Hematopoietic multipotent progenitor cell treated with erythropoietin and hydrocortisone succinate and interleukin-3 and kit ligand, for 4 days (in vitro differentiated cells): Measurements from ENCODE around the gene RGS7.
"Not testable (repeated sequence)": the region's sequence is repeated elsewhere in the genome, so short reads cannot be mapped to it uniquely, and the experiment has no call there.

Source experiments
- DNase-seq: peaks from one replicate; pipeline ENCODE4 v3.0.0-alpha.2; 2015

The RGS7 gene

GRCh38 chr1:241202401-241202800 lies 154.6 kb downstream of the RGS7 start:
- no peak for DNase-seq

- no peak for DNase-seq
These were observed 170.3 kb downstream of the RGS7 start for GRCh38 chr1:241186716-241187115.

DNA sequence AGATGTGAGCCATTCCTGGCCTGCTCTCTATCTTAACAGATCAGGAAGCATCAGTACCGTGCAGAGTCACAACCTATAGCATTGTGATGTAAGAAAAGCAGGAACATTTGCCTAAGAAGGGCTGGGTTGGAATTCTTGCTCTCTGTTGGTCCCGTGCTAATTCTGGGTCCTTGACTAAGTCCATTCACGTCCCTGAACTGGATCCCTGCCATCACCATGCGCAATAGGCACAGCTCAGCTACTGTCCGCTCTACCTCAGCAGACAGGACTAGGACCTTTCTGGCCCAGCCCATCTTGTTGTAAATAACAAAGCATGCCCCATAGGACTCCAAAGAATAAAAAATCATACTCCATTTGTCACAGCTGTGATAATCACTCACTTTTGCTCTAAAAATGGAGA lies 175.0 kb downstream of the RGS7 start:
- DNase-seq, result no peak

DNA sequence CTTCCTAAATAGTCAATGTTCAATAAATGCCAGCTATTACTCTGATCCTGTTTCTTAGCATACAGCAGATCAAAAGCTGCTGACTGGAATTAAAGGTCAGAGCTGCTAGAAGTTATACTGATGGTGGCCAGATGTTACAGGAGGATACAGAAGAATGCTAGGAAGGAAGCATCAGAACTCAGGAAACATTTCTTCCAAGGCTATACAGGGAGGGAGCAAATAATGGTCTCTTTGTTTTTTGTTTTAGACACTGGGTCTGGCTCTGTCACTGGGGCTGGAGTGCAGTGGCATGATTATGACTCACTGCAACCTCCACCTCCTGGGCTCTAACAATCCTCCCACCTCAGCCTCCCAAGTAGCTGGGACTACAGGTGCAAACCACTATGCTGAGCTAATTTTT lies 175.5 kb downstream of the RGS7 start:
- no peak for DNase-seq

DNA sequence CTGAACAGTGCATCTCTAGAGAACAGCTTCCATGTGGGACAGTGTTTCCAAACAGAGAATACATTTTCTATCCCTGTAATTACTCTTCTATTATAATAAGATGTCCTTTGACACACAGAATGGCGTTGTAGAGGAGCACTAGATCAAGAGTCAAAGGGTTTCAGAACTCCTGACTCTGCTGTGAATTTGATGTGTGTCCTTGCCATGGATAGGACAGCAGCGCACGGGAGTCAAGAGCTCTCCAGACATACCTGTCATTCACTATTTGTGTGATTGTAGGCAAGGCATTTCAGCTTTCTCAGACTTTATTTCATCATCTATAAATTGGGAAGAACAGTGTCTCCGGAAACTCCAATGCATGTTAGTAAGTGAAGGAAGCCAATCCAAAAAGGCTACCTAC lies 176.4 kb downstream of the RGS7 start:
- DNase-seq, result no peak

DNA sequence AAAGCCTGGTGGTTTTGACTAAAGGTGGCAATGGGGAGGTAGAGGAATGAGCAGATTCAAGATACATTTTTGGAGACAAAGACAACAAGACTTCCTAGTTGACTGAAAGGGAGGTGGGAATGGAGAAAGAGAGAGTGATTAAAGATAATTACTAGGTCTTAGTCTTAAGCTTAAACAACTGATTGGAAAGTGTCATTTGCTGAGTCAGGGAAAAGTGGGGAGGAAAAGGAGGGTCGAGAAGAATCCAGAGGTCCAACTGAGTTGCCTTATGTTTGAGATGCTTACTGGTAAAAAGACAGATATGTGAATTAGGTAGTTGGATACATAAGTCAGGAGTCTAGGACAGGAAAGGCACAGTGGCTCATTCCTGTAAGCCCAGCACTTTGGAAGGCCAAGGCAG lies 179.3 kb downstream of the RGS7 start:
- no peak for DNase-seq

- no peak for DNase-seq
These were observed 184.5 kb downstream of the RGS7 start for GRCh38 chr1:241172486-241172885.

GRCh38 chr1:241171991-241172390 lies 185.0 kb downstream of the RGS7 start:
- DNase-seq, result no peak

DNA sequence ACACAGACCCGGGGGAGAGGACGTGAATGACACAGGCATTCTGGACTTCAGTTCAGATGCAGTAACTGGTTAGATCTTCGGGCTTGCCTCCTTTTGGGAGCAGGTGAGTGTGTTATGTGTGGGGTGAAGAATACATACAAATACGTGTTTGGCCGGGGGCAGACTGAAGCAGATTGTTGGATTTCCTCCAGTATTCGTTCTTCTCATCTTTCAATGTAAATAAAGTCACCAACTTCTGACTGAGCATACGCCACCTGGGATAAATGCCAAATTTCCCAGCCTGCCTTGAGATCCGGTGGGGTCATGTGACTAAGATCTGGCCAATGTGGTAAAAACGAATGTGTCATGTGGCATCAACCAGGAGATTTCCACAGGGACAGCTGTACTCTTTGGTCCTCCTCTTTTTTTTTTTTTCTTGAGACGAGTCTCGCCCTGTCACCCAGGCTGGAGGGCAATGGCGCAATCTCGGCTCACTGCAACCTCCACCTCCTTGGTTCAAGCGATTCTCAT lies 189.8 kb downstream of the RGS7 start:
- DNase-seq, result no peak

DNA sequence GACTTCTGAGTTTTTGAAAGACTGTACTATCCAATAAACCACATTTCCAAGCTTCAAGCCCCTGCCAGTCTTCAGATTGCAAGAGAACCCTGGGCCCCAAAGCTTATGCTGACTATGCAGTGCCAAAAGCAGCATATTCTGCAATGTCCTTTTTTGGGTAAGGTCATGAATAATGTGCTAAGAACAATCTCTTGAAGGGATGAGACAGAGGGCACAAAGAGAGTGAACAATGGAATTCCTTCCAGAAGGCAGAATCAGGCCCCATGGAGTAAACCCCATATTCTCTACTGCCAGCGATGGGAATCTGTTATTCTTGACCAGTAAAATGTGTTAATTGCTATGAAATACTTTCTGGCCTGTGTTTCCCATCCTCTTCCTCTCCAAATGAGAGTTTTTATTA lies 190.4 kb downstream of the RGS7 start:
- DNase-seq, result no peak

GRCh38 chr1:241165256-241165655 lies 191.7 kb downstream of the RGS7 start:
- DNase-seq, result not testable (repeated sequence)

DNA sequence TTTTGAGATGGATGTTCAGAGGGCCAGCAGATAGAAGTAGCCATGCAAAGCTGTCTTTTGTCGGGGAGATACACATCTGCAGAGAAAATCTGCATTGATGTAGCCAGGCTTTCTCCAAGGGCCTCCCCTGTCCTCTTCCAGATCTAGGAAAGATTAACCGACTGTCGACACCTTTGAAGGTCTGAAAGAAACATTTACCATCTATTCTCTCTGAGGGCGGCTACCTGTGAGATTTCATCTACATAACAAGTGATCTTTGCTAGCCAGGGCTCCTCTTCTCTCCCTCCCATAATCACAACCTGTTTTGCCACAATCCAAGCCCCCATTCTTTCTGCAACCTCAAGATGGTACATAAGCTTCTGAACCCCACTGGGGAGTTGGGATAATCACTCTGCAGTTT lies 193.6 kb downstream of the RGS7 start:
- no peak for DNase-seq

DNA sequence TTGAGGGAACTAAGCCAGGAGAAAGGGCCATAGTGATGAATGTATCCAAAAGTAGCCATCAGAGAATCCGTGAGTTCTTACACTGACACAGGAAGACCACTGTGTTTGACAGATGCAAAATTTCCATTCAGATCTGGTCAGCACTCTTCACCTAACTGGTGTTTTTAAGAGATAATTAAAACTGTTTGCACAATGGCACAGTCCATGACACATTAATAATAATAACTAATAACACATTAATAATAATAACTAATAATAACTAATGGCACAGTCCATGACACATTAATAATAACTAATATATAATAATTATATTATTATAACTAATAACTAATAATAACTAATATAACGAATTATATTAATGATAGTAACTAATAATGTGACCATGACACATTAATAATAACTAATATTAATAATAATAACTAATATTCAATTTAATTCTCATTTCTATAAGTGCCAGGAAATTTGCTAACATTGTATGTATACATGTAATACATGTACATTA lies 195.8 kb downstream of the RGS7 start:
- DNase-seq, result no peak

GRCh38 chr1:241157435-241157834 lies 199.6 kb downstream of the RGS7 start:
- no peak for DNase-seq

GRCh38 chr1:241156231-241156965 lies 200.6 kb downstream of the RGS7 start:
- DNase-seq, result no peak

GRCh38 chr1:241145881-241146280 lies 211.1 kb downstream of the RGS7 start:
- no peak for DNase-seq

- no peak for DNase-seq
These were observed 213.1 kb downstream of the RGS7 start for GRCh38 chr1:241143765-241144442.

- DNase-seq, result no peak
These were observed 214.5 kb downstream of the RGS7 start for GRCh38 chr1:241142493-241142892.

- DNase-seq, result not testable (repeated sequence)
These were observed 215.4 kb downstream of the RGS7 start for GRCh38 chr1:241141646-241142045.

GRCh38 chr1:241140670-241141069 lies 216.3 kb downstream of the RGS7 start:
- DNase-seq, result no peak

DNA sequence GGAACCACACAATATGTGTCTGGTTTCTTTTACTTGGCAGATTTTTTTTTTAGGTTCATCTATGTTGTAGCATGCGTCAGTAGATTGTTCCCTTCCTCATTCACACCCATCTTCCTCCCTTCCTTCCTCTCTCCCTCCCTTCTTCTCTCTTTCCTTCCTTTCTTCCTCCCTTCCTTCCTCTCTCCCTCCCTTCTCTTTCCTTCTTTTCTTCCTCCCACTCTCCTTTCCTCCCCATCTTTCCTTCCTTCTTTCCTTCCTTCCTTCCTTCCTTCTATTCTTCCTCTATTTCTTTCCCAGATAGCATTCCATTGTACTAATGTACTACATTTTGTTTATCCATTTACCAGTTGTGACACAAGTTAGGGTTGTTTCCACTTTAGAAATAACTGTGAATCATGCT lies 218.0 kb downstream of the RGS7 start:
- DNase-seq, result no peak

GRCh38 chr1:241138248-241138647 lies 218.8 kb downstream of the RGS7 start:
- DNase-seq, result no peak

DNA sequence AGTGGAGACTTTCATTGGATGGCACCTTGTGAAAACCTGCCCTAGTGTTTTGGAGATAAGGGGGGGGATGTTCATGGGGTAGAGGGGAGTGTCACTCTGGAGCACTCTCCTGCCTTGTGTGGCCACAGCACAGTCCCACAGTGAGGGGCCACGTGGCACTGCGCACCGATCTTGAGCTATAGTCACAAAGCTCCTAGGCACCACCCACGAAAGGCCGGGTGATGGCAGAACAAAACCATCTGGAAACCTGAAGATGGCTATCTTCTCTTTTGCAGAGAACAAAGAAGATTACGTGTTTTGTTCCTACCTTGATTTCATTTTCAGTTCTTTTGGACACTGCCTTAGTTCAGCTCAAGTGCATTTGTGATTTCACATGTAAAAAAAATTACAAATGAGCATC lies 220.6 kb downstream of the RGS7 start:
- no peak for DNase-seq

DNA sequence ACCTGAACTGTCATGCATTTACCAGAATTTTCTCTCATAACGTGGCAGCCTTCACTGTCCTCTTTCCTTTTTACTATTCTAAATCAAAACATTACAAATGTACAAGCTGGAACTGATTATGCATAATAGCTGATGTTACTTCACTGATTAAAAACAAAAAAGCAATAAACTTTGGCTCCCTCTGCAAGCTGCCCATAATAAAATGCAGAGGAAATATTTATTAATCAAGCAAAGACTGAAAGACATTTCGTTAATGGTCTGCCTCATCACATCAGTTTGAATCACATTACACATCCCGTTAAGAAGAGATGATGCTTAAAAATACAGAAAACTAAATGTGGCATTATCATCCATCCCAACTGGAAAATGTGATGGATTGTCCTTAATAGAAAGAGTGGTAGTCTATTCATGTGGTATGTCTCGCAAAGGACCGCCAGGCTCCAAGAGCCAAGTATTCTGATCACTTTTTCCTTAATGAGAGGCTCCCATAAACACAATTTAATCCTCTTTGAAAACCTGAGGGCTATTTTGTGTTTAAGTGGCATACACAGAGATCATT lies 225.3 kb downstream of the RGS7 start:
- no peak for DNase-seq
